HepG2 (cell line): ENCODE results near the gene FGGY. TPM values are rescaled to one million over a fixed set of nuclear protein-coding genes. Genes with fewer than 3 reads are reported as not detected.

Experiments
- ATAC-seq: fragments of 200-7000 bp; cut with Tn5 transposase; 3 replicates; pipeline ENCODE4 v1.9.1; 2020; ENCODE audit warnings: mild to moderate bottlenecking, moderate library complexity
- BruUV-seq: library from RNA; stranded (reverse); fragments of 400-500 nt; replicated peaks from 2 replicates; lab custom pipeline; 2021; lab: Mats Ljungman, UMichigan
- CTCF ChIA-PET: fragments of 300-600 bp; formaldehyde crosslinking; extraction: SDS; loops from one replicate; lab custom pipeline; 2021; ENCODE audit warnings: low total read pairs, inconsistent platforms, low intra/inter-chr PET ratio; lab: Yijun Ruan, JAX
- POLR2A ChIA-PET: fragments of 350-600 bp; sonication (Branson Sonifier 250); formaldehyde crosslinking; loops from one replicate; lab custom pipeline; 2020; ENCODE audit warnings: antibody characterized with exemption, inconsistent platforms; lab: Yijun Ruan, JAX
- DNase-seq: peaks from one replicate; pipeline ENCODE4 v3.0.0-alpha.2; 2015; ENCODE audit warnings: low spot score
- FAIRE-seq: peaks from 3 replicates; lab custom pipeline; 2011; peaks lifted over from hg19 to GRCh38; lab: Jason Lieb, UNC
- H2AFZ ChIP-seq: one replicate; pipeline ENCODE4 v1.6.1; 2011; ENCODE audit warnings: low read length, inconsistent platforms
- H3K27ac ChIP-seq: fragments of 300-600 bp; 3 replicates; pipeline ENCODE4 v1.8.0; 2011; ENCODE audit warnings: mixed run types, mild to moderate bottlenecking, mixed read lengths, low read length, inconsistent platforms; ENCODE audit not compliant: insufficient read depth; ENCODE audit errors: extremely low read length
- H3K27me3 ChIP-seq, 2 experiments: fragments of 200-600 bp in 1 of 2; 2 replicates in 1 of 2; 3 replicates in 1 of 2; pipeline versions ENCODE4 v1.6.0 to v1.8.0; 2011; ENCODE audit warnings: low read length in 2 of 2, mild to moderate bottlenecking in 2 of 2, moderate library complexity in 2 of 2, inconsistent platforms in 1 of 2; ENCODE audit not compliant: insufficient read depth in 2 of 2, control insufficient read depth in 1 of 2
- H3K36me3 ChIP-seq, 2 experiments: fragments of 200-600 bp in 1 of 2; replicated peaks in 1 of 2; 2 replicates in 1 of 2; 3 replicates in 1 of 2; pipeline versions ENCODE4 v1.5.1 to v1.8.0; 2011; ENCODE audit warnings: low read length in 2 of 2, inconsistent platforms in 1 of 2; ENCODE audit not compliant: insufficient read depth in 2 of 2, control insufficient read depth in 1 of 2
- H3K4me1 ChIP-seq: 2 replicates; pipeline ENCODE4 v1.5.1; 2012; ENCODE audit warnings: low read length, inconsistent platforms; ENCODE audit not compliant: insufficient read depth
- H3K4me2 ChIP-seq: 2 replicates; pipeline ENCODE4 v1.6.0; 2011; ENCODE audit warnings: low read depth, low read length, inconsistent platforms
- H3K4me3 ChIP-seq, 3 experiments: fragments of 200-600 bp in 1 of 3; sonication (generic), shearing (Covaris generic) in 1 of 3; replicated peaks in 1 of 3; 2 replicates each; pipeline ENCODE4 v1.5.1; 2011 to 2016; ENCODE audit warnings: low read length in 3 of 3, inconsistent platforms in 2 of 3, low read depth in 2 of 3, mild to moderate bottlenecking in 2 of 3, control low read depth in 1 of 3, mixed read lengths in 1 of 3; ENCODE audit not compliant: insufficient read depth in 1 of 3
- H3K79me2 ChIP-seq: one replicate; pipeline ENCODE4 v1.6.1; 2011; ENCODE audit warnings: low read length, inconsistent platforms; ENCODE audit not compliant: insufficient read depth
- H3K9ac ChIP-seq: 2 replicates; pipeline ENCODE4 v1.6.0; 2011; ENCODE audit warnings: mild to moderate bottlenecking, low read depth, low read length, inconsistent platforms; ENCODE audit not compliant: insufficient read depth
- H3K9me3 ChIP-seq: 2 replicates; pipeline ENCODE4 v1.5.1; 2012; ENCODE audit warnings: mild to moderate bottlenecking, low read length
- H4K20me1 ChIP-seq: 2 replicates; pipeline ENCODE4 v1.6.0; 2011; ENCODE audit warnings: inconsistent platforms, mild to moderate bottlenecking, low read length, moderate library complexity; ENCODE audit not compliant: insufficient read depth
- ATF7 ChIP-seq, 2 experiments: fragments of 450-650 bp in 1 of 2; sonication (generic) in 1 of 2; formaldehyde crosslinking in 1 of 2; IDR thresholded peaks; 2 replicates each; pipeline versions ENCODE4 v1.4.0 to v1.6.1; 2016 to 2020; ENCODE audit warnings: antibody characterized with exemption in 1 of 2, mild to moderate bottlenecking in 1 of 2, missing genetic modification reagents in 1 of 2
- CREB1 ChIP-seq, 2 experiments: fragments of 450-650 bp in 1 of 2; IDR thresholded peaks; 2 replicates each; pipeline ENCODE4 v1.6.1; 2016 to 2017; ENCODE audit warnings: control low read depth in 1 of 2, mild to moderate bottlenecking in 1 of 2, missing compliant biosample characterization in 1 of 2, missing genetic modification characterization in 1 of 2
- FOSL2 ChIP-seq: sonication (generic); formaldehyde crosslinking; IDR thresholded peaks from 2 replicates; pipeline ENCODE4 v1.4.0; 2020; ENCODE audit warnings: missing genetic modification reagents
- GABPA ChIP-seq, 2 experiments: IDR thresholded peaks; 2 replicates each; pipeline ENCODE4 v1.6.1; 2011 to 2016; ENCODE audit warnings: low read depth in 2 of 2, low read length in 1 of 2, missing biosample characterization in 1 of 2, missing genetic modification characterization in 1 of 2
- HMGA1 ChIP-seq: sonication (generic); formaldehyde crosslinking; conservative IDR thresholded peaks from 2 replicates; pipeline ENCODE4 v1.4.0; 2020; ENCODE audit warnings: missing genetic modification reagents
- JUND ChIP-seq: sonication (generic); formaldehyde crosslinking; IDR thresholded peaks from 2 replicates; pipeline ENCODE4 v1.8.0; 2022; ENCODE audit warnings: mild to moderate bottlenecking, missing genetic modification reagents
- NBN ChIP-seq: fragments of 450-650 bp; conservative IDR thresholded peaks from 2 replicates; pipeline ENCODE4 v1.6.1; 2017
- SNRNP70 ChIP-seq: fragments of 200-400 bp; formaldehyde crosslinking; IDR thresholded peaks from 2 replicates; pipeline ENCODE4 v1.6.1; 2017; ENCODE audit warnings: mild to moderate bottlenecking, low read depth, low read length, moderate library complexity
- SOX6 ChIP-seq, 2 experiments: fragments of 450-650 bp in 1 of 2; sonication (generic) in 1 of 2; formaldehyde crosslinking in 1 of 2; IDR thresholded peaks; 2 replicates each; pipeline versions ENCODE4 v1.4.0 to v1.6.1; 2017 to 2020; ENCODE audit warnings: antibody characterized with exemption in 1 of 2, mild to moderate bottlenecking in 1 of 2, missing genetic modification reagents in 1 of 2
- SP5 ChIP-seq: IDR thresholded peaks from 2 replicates; pipeline ENCODE4 v1.6.1; 2016; ENCODE audit warnings: low read depth, borderline replicate concordance
- ZNF451 ChIP-seq: sonication (generic); formaldehyde crosslinking; IDR thresholded peaks from 2 replicates; pipeline ENCODE4 v1.5.0; 2020; ENCODE audit warnings: mild to moderate bottlenecking, missing genetic modification reagents
- ZNF468 ChIP-seq: sonication (generic); formaldehyde crosslinking; IDR thresholded peaks from 2 replicates; pipeline ENCODE4 v1.8.0; 2022; ENCODE audit warnings: mild to moderate bottlenecking, moderate library complexity, missing genetic modification reagents
- WGBS: methylation state at CpG from one replicate; pipeline ENCODE4 v1.1.6; 2017; ENCODE audit warnings: low lambda C conversion rate; 5-methylcytosine and 5-hydroxymethylcytosine counted together
- in situ Hi-C: cut with HindIII; loops from 2 replicates; pipeline ENCODE4 v1.10.0; 2017; ENCODE audit warnings: low pct_unique_long_range_greater_than_20kb; ENCODE audit not compliant: extremely low pct_ligation_motif_present
- intact Hi-C: fragments of 100-400 bp; cut with micrococcal nuclease; formaldehyde crosslinking; loops from one replicate; pipeline ENCODE4 v1.10.0; 2022; ENCODE audit not compliant: unreplicated experiment
- polyA plus RNA-seq, 8 experiments: library from polyadenylated mRNA; depleted of rRNA in 3 of 8; stranded (reverse) in 7 of 8; unstranded in 1 of 8; fragments of >200 nt; fragmentation: Illumina TruSeq in 4 of 8; extraction: Trizol in 4 of 8; gene quantifications; 2 replicates each; pipeline versions ENCODE4 v1.2.1 to v1.2.3, GENCODE V29; 2011 to 2016; ENCODE audit warnings: low read depth in 4 of 8, missing spikeins in 1 of 8, mixed read lengths in 1 of 8; ENCODE audit not compliant: insufficient read depth in 1 of 8
- total RNA-seq, 5 experiments: library from RNA; depleted of rRNA; stranded (reverse); fragments of >200 nt; fragmentation: Illumina TruSeq; extraction: Trizol; gene quantifications; 2 replicates each; pipeline ENCODE4 v1.2.3, GENCODE V29; 2016; ENCODE audit warnings: low read depth in 1 of 5
- TF ChIP-seq, protein P1 (sequence below): IDR thresholded peaks from 2 replicates; pipeline ENCODE4 v1.6.1; 2016; ENCODE audit warnings: missing biosample characterization, missing genetic modification reagents, low read depth
- TF ChIP-seq, protein P2 (sequence below): IDR thresholded peaks from 2 replicates; pipeline ENCODE4 v1.6.1; 2012; ENCODE audit warnings: inconsistent platforms

The FGGY gene
- total and polyA plus RNA-seq, 2 of the 13 experiments (the other 11 are each of a cell fraction or from before 2014, with no cell fraction given), result 15.7 to 27.5 TPM

DNA sequence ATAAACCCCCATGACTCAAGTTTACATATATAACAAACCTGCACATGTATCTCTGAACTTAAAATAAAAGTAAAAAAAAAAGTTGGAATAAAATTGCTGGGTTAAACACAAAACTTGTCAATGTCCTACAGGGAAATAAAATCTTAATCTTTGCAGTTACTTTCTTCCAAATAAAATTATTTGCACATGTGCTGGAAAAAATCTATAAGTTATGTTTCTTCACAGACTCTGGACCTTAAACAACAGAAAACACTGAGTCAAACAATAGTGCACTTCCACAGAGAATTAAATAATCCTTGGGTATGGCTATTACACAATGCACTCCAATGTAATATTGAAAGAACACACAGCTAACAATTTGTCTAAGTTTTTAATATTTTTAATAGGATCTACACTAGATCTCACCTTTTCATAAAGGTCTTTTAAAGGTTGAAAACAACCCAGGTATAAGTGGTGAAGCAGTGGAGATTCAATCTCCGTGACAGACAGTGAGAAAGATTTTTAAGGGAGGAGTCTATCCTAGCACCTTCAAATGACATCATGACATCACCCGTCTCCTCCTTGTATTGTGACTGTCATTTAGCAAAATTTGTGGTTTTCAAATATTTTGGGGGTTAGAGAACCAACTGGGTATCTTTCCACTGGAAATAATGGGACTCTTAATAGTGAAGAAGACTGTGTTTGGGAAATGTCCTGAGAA lies 25.2 kb upstream of the FGGY start:
- 26% methylated on average over 2 of the region's 2 CpGs for WGBS
- Histone ChIP-seq H3K27me3 (0 out of 5 replicates have a peak, but pooled peaks cover 0 to 11% of the 10 kb centered on the region in 2 experiments), H3K36me3 (no peaks in the 10 kb centered on the region), H2AFZ (no peak overlapping the region), H3K9me3 (no peaks in the 10 kb centered on the region), H3K4me1 (no peaks in the 10 kb centered on the region), H3K4me2 (no peak overlapping the region), H4K20me1 (no peaks in the 10 kb centered on the region), H3K27ac (no peak overlapping the region), H3K9ac (no peak overlapping the region), H3K79me2 (no peaks in the 10 kb centered on the region), H3K4me3 (no peak overlapping the region)
- no TSS peak for BruUV-seq
- intact Hi-C loops (no loop called here), in situ Hi-C loops (no loop called here)
- FAIRE-seq, result no peak
- no peak for DNase-seq
- CTCF ChIA-PET, result no interaction called here
- no peak for ATAC-seq
- no peak for TF ChIP-seq ZNF451 (CRISPR knock-in tag)
- TF ChIP-seq FOSL2 (CRISPR knock-in tag), result no peak
- TF ChIP-seq, protein P1, sequence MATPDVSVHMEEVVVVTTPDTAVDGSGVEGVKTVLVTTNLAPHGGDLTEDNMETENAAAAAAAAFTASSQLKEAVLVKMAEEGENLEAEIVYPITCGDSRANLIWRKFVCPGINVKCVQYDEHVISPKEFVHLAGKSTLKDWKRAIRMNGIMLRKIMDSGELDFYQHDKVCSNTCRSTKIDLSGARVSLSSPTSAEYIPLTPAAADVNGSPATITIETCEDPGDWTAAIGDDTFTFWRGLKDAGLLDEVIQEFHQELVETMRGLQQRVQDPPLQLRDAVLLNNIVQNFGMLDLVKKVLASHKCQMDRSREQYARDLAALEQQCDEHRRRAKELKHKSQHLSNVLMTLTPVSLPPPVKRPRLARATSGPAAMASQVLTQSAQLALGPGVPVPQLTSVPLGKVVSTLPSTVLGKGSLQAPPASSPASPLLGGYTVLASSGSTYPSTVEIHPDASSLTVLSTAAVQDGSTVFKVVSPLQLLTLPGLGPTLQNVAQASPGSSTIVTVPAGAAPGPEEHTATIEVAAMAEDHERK (CRISPR knock-in tag), result no peak
- no peak for TF ChIP-seq SOX6 (IDR thresholded peaks at IDR 0.05)
- TF ChIP-seq SOX6 (CRISPR knock-in tag; IDR thresholded peaks at IDR 0.05), result no peak
- peak; percentile 44; the same call in 1 of the 2 replicates for TF ChIP-seq ATF7 (IDR thresholded peaks at IDR 0.05)
- TF ChIP-seq ATF7 (CRISPR knock-in tag; IDR thresholded peaks at IDR 0.05), result no peak
- TF ChIP-seq GABPA (IDR thresholded peaks at IDR 0.05; ENCODE audit: low read depth, low read length), result no peak
- no peak for TF ChIP-seq GABPA (CRISPR knock-in tag; IDR thresholded peaks at IDR 0.05; ENCODE audit: low read depth)
- TF ChIP-seq NBN, result no peak
- no peak for TF ChIP-seq HMGA1 (CRISPR knock-in tag)
- TF ChIP-seq SNRNP70, result no peak
- no peak for TF ChIP-seq ZNF468 (CRISPR knock-in tag)
- no peak for TF ChIP-seq JUND (CRISPR knock-in tag)
- TF ChIP-seq SP5 (CRISPR knock-in tag), result no peak
- TF ChIP-seq, protein P2, sequence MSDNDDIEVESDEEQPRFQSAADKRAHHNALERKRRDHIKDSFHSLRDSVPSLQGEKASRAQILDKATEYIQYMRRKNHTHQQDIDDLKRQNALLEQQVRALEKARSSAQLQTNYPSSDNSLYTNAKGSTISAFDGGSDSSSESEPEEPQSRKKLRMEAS, result no peak
- 0 out of 2 replicates have a peak, but pooled peaks have one; percentile 35 for TF ChIP-seq CREB1 (IDR thresholded peaks at IDR 0.05)
- no peak for TF ChIP-seq CREB1 (CRISPR knock-in tag; IDR thresholded peaks at IDR 0.05)
- POLR2A ChIA-PET, result no interaction called here
